ENCODE data around the gene NPIPA5. TPM values are rescaled to one million over a fixed set of nuclear protein-coding genes. Genes with fewer than 3 reads are reported as not detected.

Gene NPIPA5
- total RNA-seq, 1 experiment from 2014 or later: 7.8 TPM

Other genes starting within 250 kb of the NPIPA5 start
- gene MPV17L, start 17.5 kb upstream of the NPIPA5 start, total RNA-seq (2014; rRNA removed; shearing (Covaris generic)): 0.44 and 0.52 TPM in 2 replicates
- 12.8 and 25.5 TPM in 2 replicates for gene BMERB1, start 56.3 kb upstream of the NPIPA5 start, total RNA-seq (2014; rRNA removed; shearing (Covaris generic))